NCI-H1105 (cell line): Measurements from ENCODE around the gene HOXC5.

Experiments
- DNase-seq: peaks from one replicate; lab custom pipeline; 2025; lab: John Stamatoyannopoulos, UW

The HOXC5 gene

DNA sequence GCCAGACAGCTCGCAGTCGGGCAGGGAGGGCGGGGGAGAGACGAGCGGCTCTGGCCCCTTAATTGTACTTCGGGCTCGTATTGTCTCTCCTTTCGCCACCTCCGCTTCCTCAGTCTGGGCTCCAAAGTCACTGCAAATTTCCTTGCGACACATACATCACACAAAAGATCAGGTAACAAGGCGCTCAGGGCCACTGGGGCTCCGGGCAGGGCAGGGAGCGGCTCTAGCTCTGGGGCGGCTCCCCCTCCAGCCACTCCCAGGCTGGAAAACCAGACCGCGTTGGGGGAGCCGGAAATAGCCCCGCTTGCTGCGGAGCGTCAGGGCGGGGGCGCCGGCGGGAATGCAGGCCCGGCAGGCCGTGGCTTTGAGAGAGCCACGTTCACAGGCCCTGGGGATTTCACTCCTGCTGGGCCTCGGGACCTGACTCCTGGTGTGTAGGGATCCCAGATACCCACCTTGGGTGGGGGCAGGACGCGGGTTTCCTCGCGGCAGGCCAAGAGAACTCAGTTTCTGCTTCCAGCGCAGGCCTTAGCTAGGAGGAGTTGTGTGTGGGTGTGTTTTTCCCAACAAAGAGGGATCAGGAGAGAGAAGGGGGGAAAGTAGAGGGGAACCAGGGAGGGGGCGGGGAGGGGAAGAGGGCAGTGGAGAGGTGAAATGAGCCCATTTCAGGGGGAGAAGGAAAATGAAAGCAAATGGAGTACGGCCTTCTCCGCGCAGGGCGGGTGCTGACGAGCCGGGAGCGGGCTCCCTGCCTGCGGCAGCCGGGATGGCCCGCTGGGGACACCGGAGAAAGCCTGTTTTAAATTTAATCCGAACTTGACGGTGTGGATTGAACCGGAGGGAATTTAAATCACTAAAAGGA is 37.2 kb upstream of the HOXC5 start:
- peak; percentile 43 for DNase-seq

DNA sequence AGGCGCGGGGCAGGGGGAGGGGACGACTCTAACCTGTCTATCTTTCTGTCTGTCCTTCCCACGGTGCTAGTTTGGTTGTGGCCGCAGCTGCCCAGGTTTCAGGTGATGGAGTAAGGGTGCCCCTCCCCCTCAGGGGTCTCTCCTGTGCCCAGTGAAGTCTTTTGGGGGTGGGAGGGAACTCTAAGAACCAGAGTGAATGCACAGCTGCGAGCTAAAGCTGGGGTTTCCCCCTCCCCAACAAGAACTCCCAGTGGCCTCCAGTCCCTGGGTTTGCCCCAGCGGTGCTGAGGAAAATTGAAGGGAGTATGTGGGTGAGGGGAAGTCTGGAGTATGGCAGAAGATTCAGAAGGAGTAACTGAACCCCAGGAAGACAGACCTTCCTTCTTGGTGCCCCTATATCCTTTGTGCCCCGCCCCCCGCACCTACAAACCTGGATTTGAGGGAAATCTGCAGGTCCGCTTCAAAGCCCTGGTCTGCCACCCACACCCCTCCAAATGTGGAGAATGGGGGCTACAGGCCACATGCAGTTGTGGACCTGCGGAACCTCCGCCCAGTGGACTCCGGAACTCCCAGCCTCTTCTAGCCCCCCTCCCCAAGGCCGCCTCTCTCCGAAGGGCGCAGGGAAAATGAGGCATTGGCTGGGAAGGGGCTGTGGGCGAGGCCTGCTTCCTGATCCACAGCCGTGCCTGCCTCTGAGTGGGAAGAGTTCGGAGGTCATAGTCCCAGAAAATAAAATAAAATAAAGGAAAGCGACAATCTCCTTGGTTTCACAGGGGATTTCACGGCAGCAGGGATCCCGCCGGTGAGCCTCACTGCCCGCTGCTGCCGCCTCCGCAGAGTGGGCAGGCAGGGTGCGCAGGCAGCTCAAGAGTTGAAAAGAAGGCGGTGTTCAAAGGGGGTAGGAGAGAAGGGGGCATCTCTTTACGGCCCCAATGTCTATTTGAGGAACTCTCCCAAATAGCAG is 36.3 kb upstream of the HOXC5 start:
- no peak for DNase-seq

DNA sequence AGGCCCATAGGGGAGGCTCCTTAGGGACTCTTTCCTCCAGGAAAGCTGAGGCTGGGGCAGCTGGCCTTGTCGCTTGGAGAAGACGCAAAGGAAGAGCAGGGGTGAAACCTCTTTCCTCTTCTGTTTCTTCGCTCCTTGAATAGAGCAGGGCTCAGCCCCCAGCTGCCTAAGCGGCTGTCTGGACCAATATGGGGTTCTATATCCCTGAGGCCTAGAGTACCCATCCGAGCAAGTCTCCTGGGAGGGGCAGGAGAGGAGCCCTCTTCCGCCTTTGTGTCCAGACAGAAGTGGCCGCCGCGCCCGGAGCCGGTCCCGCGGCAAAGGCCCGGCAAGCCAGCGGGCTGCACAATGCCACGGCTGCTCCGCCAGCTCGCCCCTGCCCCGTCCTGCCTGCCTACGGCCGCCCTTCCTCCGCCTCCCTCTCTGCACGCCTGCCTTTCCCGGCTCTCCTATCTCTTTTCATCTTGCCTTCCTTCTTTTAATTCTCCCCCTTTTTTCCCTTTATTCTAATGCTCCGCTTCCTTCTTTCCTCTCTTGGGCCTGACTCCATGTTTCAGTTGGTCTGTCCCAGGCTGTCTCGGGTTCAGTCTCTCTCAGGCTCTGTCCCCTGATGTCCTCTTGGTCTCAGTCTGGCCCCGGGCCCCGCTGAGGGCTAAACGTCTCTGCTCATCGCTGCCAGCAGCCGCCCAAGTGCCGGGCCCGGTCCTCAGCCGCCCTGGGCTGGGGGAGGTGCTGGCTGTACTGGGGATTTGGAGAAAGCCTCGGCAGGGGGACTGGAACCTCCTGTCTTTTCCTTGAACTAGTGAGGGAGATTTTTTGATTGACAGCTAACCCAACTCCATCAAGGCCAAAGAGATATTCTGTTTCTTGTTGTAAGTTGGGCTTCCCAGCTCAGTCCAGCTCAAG is 35.4 kb upstream of the HOXC5 start:
- no peak for DNase-seq

DNA sequence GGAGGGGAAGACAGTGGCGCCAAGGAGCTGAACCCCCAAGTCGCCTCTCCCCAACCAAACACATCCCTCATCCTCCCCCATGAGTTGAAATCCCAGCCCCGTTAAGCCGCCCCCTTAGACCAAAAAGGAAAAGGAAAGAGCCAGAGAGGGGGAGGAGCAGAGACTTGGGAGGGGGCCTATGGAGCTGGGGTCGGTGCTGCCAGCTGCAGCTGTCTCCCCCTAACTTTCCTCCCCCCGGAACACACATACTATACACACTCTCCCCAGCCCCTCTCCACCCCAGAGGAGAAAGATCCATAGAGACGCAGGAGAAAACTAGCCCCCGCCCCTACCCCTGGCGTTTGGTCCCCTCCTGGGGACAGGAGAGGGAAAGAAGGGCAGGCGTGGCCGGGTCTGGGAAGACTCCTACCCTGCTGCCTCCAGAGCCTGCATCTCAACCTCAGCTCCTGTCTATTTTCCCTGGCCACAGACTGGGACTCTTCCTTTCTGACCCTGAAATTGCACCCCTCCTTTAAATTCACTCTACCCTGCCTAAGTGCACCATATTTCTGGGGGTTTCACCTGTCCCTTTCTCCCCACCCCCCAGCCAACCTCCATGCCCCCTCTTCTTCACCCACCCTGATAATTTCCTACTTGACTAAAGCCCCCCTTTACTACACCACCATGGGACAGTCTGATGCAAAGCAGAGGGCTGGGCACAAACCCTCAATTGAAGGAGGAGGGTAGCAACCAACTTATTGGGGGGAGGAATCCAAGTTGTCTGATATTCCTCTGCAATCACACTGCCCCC is 34.5 kb upstream of the HOXC5 start:
- no peak for DNase-seq

- no peak for DNase-seq
Measured at GRCh38 chr12:53998900-53999236, 34.0 kb upstream of the HOXC5 start.

DNA sequence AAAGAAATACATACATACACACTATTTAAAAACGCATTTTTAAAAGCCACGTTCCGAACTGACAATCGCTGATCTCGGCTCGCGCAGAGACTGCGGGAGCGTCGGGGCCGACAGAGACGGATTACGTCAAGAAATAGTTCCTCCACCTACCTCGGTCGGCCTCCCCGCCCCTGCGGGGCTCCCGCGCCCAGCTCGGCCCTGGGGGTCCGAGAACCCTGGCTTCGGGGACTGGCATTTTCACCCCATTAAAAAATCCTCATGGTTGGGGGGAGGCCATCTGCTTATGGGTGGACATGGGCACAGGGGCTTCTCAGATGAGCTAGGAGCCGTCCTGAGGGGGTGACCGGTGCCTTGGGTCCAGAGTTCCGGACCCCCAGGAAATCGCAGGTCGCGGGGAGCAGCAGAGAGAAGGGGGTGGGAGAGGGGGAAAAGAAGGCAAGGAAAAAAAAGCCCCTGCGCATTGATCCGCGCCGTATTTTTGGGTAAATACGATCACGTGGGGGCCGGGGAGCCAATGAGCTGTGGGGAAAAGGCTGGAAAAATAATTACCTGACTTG is 33.2 kb upstream of the HOXC5 start:
- peak; percentile 68 for DNase-seq

GRCh38 chr12:54000116-54001114 is 32.4 kb upstream of the HOXC5 start, which contains the start of gene HOXC9:
Gene HOXC9, plus strand, starts transcription at chr12:54000161. Its CDS starts 28 bp downstream, at chr12:54000189.
- DNase-seq = no peak

- DNase-seq = no peak
Measured at GRCh38 chr12:54001283-54002187, 31.3 kb upstream of the HOXC5 start.

- no peak for DNase-seq
Measured at GRCh38 chr12:54002278-54002914, 30.5 kb upstream of the HOXC5 start.

- no peak for DNase-seq
Measured at GRCh38 chr12:54002915-54003389, 29.9 kb upstream of the HOXC5 start.

DNA sequence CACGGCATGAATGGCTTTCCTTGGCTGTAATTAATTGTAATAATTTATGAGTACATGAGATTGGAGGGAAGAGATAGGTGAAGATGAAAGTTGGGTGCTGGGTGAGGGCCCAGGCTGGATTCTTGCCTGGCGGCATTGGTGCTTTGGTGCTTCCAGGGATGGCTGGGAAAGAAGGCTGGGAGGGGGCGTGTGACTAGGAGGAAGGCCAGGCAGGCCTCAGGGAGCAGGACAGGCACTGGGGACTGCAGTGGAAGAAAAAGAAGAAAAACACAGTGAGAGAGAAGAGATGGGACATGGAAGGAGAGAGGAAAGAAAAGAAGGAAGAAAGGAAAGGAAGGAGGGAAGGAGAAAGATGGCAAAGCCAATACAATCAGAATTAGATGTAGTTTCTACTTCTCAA is 29.2 kb upstream of the HOXC5 start:
- no peak for DNase-seq

DNA sequence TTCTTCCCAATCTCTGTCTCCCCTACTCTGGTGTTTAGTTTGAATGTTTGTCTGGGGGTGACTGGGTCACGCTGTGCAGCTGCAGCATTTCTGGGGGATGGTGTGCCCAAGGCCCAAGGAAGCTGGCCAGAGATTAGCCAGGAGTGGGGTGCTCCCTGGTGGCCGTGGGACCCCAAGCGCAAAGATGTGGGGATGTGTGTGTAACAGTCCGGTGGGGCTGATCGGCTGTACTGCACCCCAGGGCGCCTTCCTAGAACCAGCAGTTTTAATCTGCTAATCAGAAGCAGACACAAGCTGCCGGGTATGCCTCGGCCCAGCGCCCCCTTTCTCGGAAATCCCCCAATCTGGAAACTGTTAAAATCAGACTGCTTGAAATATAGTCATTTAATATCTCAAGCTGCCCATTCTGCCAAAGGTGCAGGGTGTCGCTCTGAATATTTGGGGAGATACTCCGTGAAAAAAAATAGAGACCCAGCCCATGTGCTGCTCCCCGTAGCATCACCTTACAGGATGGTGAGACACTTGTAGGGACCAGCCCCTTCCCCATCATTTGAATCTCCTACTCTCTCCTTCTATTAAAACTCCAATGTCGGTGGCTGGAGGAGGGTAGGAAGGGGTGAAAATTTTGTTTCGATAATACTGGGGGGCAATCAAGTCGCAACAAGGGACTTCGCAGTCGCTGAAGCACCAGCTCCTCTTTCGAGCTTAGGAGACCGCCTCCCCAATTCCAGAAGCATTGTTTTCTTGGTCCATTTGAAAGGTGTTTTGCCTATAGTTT is 28.6 kb upstream of the HOXC5 start:
- no peak for DNase-seq

DNA sequence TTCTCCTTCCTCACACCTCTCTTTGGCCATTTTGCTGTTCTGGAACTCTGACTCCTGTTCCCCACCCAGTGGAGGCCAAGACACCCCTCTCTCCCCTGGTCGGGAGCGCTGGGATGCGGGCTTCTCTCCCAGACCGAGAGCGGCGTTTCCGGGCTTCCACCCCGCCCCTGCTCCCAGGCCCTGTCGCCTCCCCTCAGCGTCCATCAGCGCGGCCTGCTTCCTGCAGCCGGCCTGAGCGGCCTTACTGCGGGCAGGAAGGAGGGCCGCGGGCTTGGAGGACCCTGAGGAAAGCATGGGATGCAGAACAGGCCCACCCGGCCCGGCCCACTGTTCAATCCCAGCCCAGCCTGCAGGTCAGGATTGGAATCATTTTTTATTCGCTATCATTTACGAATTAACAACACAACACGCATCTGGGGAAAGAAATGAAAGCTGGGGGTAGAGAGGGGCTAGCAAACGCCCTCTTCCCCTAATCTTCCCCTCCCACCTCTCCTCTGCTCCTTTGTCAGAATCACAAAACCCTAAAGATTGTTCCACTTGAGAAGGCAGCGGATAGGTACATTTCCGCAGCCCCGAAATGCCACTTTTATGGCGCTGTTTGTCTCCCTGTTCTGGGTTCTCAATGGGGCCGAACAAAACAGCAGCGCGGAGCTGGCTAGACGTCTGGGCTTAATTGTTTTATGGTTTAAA is 27.9 kb upstream of the HOXC5 start:
- no peak for DNase-seq

DNA sequence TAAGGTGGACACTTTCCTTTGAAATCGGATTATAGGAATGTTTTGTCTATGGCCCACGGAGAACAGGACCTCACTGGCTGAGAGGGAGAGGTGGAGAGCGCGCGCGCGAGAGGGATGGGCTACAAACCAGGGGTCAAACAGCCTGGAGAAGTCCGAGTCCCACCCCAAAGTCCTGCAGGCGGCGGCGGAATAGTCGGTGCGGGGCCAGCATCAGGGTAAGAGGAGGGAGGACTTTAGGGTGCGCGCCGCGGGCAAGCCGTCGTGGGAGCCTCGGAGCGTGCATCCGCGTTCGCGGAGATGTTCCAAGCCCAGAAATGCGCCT is 27.4 kb upstream of the HOXC5 start:
- no peak for DNase-seq

GRCh38 chr12:54005853-54006558 is 26.8 kb upstream of the HOXC5 start:
- DNase-seq = no peak
